ENCODE data around the gene TEX38. TPM values are rescaled to one million over a fixed set of nuclear protein-coding genes. Genes with fewer than 3 reads are reported as not detected.

TEX38 gene
- polyA plus RNA-seq, 2 of the 4 experiments (the other 2 are of a cell fraction) = not detected

DNA sequence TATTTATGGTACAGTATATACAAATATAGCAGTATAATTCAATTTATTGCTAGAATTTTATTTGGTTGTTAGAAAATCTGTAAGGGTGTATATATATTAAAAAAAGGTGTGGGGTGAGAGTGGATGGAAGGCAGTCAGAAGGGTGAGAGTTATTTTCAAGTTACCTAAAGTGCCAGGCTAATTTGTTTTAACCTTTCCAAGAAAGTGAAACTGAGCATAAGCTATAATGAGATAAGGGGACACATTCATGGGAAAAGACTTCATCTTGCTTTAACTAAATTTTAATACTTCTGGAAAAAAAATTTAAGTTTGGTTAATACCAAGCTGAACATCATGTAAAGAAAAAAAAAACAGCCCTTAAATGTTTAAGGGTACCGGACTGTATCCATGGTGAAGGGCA is 4.9 kb downstream of the TEX38 start:
- no peaks in the 10 kb centered on the region for H3K4me1 ChIP-seq
- H3K4me2 ChIP-seq = no peak overlapping the region
- ChIA-PET POLR2A (no interaction called here), CTCF (interaction anchor here (2.9 kb wide), 1 partner anchor 54 kb away, joined by 8 read pairs; no protein-coding TSS in a partner anchor)
- no peak for TF ChIP-seq CHD4 (IDR thresholded peaks at IDR 0.05; ENCODE audit: borderline replicate concordance)
- TF ChIP-seq MAFK (IDR thresholded peaks at IDR 0.05; ENCODE audit: partially characterized antibody) = no peak
- TF ChIP-seq KDM5A (IDR thresholded peaks at IDR 0.05) = no peak
- TF ChIP-seq, protein P1, sequence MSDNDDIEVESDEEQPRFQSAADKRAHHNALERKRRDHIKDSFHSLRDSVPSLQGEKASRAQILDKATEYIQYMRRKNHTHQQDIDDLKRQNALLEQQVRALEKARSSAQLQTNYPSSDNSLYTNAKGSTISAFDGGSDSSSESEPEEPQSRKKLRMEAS (IDR thresholded peaks at IDR 0.05) = no peak
- TF ChIP-seq CHD2 (IDR thresholded peaks at IDR 0.05; ENCODE audit: low read length, partially characterized antibody) = no peak
- no peak for TF ChIP-seq TP53 (CRISPR knock-in tag; IDR thresholded peaks at IDR 0.05)
- TF ChIP-seq PHF8 (IDR thresholded peaks at IDR 0.05; ENCODE audit: borderline replicate concordance, low read depth) = no peak
- TF ChIP-seq EP300 (IDR thresholded peaks at IDR 0.05) = no peak
- no peak for TF ChIP-seq JUN (IDR thresholded peaks at IDR 0.05)
- TF ChIP-seq KDM1A (IDR thresholded peaks at IDR 0.05; ENCODE audit: low read depth) = no peak
- TF ChIP-seq, protein P2, sequence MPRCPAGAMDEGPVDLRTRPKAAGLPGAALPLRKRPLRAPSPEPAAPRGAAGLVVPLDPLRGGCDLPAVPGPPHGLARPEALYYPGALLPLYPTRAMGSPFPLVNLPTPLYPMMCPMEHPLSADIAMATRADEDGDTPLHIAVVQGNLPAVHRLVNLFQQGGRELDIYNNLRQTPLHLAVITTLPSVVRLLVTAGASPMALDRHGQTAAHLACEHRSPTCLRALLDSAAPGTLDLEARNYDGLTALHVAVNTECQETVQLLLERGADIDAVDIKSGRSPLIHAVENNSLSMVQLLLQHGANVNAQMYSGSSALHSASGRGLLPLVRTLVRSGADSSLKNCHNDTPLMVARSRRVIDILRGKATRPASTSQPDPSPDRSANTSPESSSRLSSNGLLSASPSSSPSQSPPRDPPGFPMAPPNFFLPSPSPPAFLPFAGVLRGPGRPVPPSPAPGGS (IDR thresholded peaks at IDR 0.05) = no peak
- 96% methylated on average over 1 of the region's 1 CpG for WGBS (ENCODE audit: missing lambda C conversion rate)
- DNase-seq (ENCODE audit: low read depth in 1 of 2, low spot score in 1 of 2) = no peak
- ATAC-seq = no peak
- no peaks in the 10 kb centered on the region for H3K9me3 ChIP-seq
- FAIRE-seq = no peak
- H3K4me3 ChIP-seq = no peak overlapping the region
- no peak overlapping the region for H3K27ac ChIP-seq

DNA sequence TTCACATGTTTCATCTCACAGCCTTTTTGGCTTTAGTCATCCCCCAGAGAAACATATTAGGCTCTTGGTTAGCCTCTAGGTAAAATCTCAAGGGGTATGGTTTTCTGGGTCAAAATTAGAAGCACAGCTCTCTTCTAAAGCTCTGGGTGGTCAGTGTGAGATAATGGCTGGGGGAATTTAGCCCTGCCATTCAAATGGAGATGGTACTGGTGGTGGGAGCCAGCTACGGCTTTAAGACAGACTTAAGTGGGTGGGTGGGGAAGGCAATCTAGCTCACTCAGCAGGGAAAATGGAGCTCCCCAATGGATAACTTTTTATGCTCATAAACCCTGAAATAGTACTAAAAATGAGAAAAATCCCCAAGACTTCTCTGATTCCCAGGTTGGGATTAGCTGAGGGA is 5.7 kb downstream of the TEX38 start:
- WGBS (ENCODE audit: missing lambda C conversion rate) = 100% methylated on average over 1 of the region's 1 CpG
- TF ChIP-seq, protein P3, sequence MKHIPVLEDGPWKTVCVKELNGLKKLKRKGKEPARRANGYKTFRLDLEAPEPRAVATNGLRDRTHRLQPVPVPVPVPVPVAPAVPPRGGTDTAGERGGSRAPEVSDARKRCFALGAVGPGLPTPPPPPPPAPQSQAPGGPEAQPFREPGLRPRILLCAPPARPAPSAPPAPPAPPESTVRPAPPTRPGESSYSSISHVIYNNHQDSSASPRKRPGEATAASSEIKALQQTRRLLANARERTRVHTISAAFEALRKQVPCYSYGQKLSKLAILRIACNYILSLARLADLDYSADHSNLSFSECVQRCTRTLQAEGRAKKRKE (CRISPR knock-in tag; IDR thresholded peaks at IDR 0.05; ENCODE audit: low read depth) = no peak
- TF ChIP-seq RARB (CRISPR knock-in tag; IDR thresholded peaks at IDR 0.05) (no peak), MAZ (IDR thresholded peaks at IDR 0.05; ENCODE audit: borderline replicate concordance, low read depth, low read length) (no peak), FOXS1 (CRISPR knock-in tag; IDR thresholded peaks at IDR 0.05) (no peak), HDAC2 (IDR thresholded peaks at IDR 0.05) (no peak), RCOR1 (IDR thresholded peaks at IDR 0.05; ENCODE audit: low read depth, low read length) (no peak), HOXA7 (CRISPR knock-in tag; IDR thresholded peaks at IDR 0.05) (no peak), HEYL (CRISPR knock-in tag; IDR thresholded peaks at IDR 0.05) (no peak), BHLHE40 (IDR thresholded peaks at IDR 0.05; ENCODE audit: low read depth, low read length) (no peak), NFE2L2 (conservative IDR thresholded peaks at IDR 0.05; ENCODE audit: low read length) (no peak)
- TF ChIP-seq, protein P4, sequence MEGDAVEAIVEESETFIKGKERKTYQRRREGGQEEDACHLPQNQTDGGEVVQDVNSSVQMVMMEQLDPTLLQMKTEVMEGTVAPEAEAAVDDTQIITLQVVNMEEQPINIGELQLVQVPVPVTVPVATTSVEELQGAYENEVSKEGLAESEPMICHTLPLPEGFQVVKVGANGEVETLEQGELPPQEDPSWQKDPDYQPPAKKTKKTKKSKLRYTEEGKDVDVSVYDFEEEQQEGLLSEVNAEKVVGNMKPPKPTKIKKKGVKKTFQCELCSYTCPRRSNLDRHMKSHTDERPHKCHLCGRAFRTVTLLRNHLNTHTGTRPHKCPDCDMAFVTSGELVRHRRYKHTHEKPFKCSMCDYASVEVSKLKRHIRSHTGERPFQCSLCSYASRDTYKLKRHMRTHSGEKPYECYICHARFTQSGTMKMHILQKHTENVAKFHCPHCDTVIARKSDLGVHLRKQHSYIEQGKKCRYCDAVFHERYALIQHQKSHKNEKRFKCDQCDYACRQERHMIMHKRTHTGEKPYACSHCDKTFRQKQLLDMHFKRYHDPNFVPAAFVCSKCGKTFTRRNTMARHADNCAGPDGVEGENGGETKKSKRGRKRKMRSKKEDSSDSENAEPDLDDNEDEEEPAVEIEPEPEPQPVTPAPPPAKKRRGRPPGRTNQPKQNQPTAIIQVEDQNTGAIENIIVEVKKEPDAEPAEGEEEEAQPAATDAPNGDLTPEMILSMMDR (IDR thresholded peaks at IDR 0.05) = no peak
- TF ChIP-seq, protein P2 (IDR thresholded peaks at IDR 0.05) = no peak
- DNase-seq (ENCODE audit: low read depth in 1 of 2, low spot score in 1 of 2) (no peak), FAIRE-seq (no peak), ATAC-seq (no peak)
- POLR2A ChIA-PET = no interaction called here
- CTCF ChIA-PET = interaction anchor here (2.9 kb wide), 1 partner anchor 55 kb away, joined by 8 read pairs; no protein-coding TSS in a partner anchor
- Histone ChIP-seq H3K4me3 (no peak overlapping the region), H3K4me1 (no peaks in the 10 kb centered on the region), H3K9me3 (no peaks in the 10 kb centered on the region), H3K27ac (no peak overlapping the region), H3K4me2 (no peak overlapping the region)

Measured in A549 (cell line).